ENCODE data around the gene GNB3.

The GNB3 gene

GRCh38 chr12:6852651-6853354, 12.1 kb downstream of the GNB3 start:
- Histone ChIP-seq H3K4me1 (ENCODE audit: low read length) (peaks cover 28% of the 10 kb centered on the region), H2AFZ (ENCODE audit: low read length) (no peak overlapping the region), H3K27me3 (replicated peaks; ENCODE audit: insufficient read depth, low read length) (no peaks in the 10 kb centered on the region), H3K9ac (ENCODE audit: low read length) (peak overlapping the region; percentile 52), H3K36me3 (replicated peaks; ENCODE audit: insufficient read depth, low read length) (peaks cover 6% of the 10 kb centered on the region), H3K79me2 (ENCODE audit: low read length) (peaks cover 60% of the 10 kb centered on the region), H3K4me3 (ENCODE audit: low read length) (peak overlapping the region; percentile 87), H3K4me2 (ENCODE audit: low read depth, low read length) (peak overlapping the region; percentile 89), H3K9me3 (replicated peaks; ENCODE audit: insufficient read depth, low read length) (no peaks in the 10 kb centered on the region), H3K27ac (ENCODE audit: low read length) (peak overlapping the region; percentile 42; the same call in 1 of the 2 replicates), H3K9me2 (replicated peaks; ENCODE audit: insufficient read depth, low read length) (no peaks in the 10 kb centered on the region), H3F3A (ENCODE audit: insufficient read depth, low read length) (peaks cover 10% of the 10 kb centered on the region), H4K20me1 (ENCODE audit: insufficient read depth, low read length) (no peaks in the 10 kb centered on the region)
- DNase-seq, result peak; percentile 63
- TF ChIP-seq EZH2 (optimal IDR thresholded peaks at IDR 0.05; ENCODE audit: low read depth, low read length), result no peak

- H3K9me3 ChIP-seq (replicated peaks; ENCODE audit: insufficient read depth, low read length), result no peaks in the 10 kb centered on the region
- H2AFZ ChIP-seq (ENCODE audit: low read length), result no peak overlapping the region
- peaks cover 60% of the 10 kb centered on the region for H3K79me2 ChIP-seq (ENCODE audit: low read length)
- no peaks in the 10 kb centered on the region for H3K27me3 ChIP-seq (replicated peaks; ENCODE audit: insufficient read depth, low read length)
- H3K9ac ChIP-seq (ENCODE audit: low read length), result peak overlapping the region; percentile 52
- no peak for TF ChIP-seq EZH2 (optimal IDR thresholded peaks at IDR 0.05; ENCODE audit: low read depth, low read length)
- TF ChIP-seq EZH2phosphoT487 (IDR thresholded peaks at IDR 0.05; ENCODE audit: low read length), result no peak
- TF ChIP-seq CTCF (IDR thresholded peaks at IDR 0.05; ENCODE audit: low read length), result no peak
- H3F3A ChIP-seq (ENCODE audit: insufficient read depth, low read length), result peaks cover 10% of the 10 kb centered on the region
- no peak for DNase-seq
- no peaks in the 10 kb centered on the region for H3K9me2 ChIP-seq (replicated peaks; ENCODE audit: insufficient read depth, low read length)
- peak overlapping the region; percentile 87 for H3K4me3 ChIP-seq (ENCODE audit: low read length)
- H3K36me3 ChIP-seq (replicated peaks; ENCODE audit: insufficient read depth, low read length), result peaks cover 12% of the 10 kb centered on the region
- H3K27ac ChIP-seq (ENCODE audit: low read length), result peak overlapping the region; percentile 42; the same call in 1 of the 2 replicates
- peaks cover 28% of the 10 kb centered on the region for H3K4me1 ChIP-seq (ENCODE audit: low read length)
- H4K20me1 ChIP-seq (ENCODE audit: insufficient read depth, low read length), result no peaks in the 10 kb centered on the region
- H3K4me2 ChIP-seq (ENCODE audit: low read depth, low read length), result peak overlapping the region; percentile 89
Measured at GRCh38 chr12:6853626-6854025, 12.9 kb downstream of the GNB3 start.

- no peak for DNase-seq
- no peaks in the 10 kb centered on the region for H3K9me3 ChIP-seq (replicated peaks; ENCODE audit: insufficient read depth, low read length)
- H3F3A ChIP-seq (ENCODE audit: insufficient read depth, low read length), result peaks cover 10% of the 10 kb centered on the region
- H2AFZ ChIP-seq (ENCODE audit: low read length), result no peak overlapping the region
- peaks cover 12% of the 10 kb centered on the region for H3K36me3 ChIP-seq (replicated peaks; ENCODE audit: insufficient read depth, low read length)
- peaks cover 57% of the 10 kb centered on the region for H3K79me2 ChIP-seq (ENCODE audit: low read length)
- no peaks in the 10 kb centered on the region for H3K9me2 ChIP-seq (replicated peaks; ENCODE audit: insufficient read depth, low read length)
- H3K27ac ChIP-seq (ENCODE audit: low read length), result no peak overlapping the region
- TF ChIP-seq EZH2phosphoT487 (IDR thresholded peaks at IDR 0.05; ENCODE audit: low read length) (no peak), EZH2 (optimal IDR thresholded peaks at IDR 0.05; ENCODE audit: low read depth, low read length) (no peak), CTCF (IDR thresholded peaks at IDR 0.05; ENCODE audit: low read length) (no peak)
- no peaks in the 10 kb centered on the region for H4K20me1 ChIP-seq (ENCODE audit: insufficient read depth, low read length)
- peak overlapping the region; percentile 52; the same call in 1 of the 2 replicates for H3K9ac ChIP-seq (ENCODE audit: low read length)
- H3K4me1 ChIP-seq (ENCODE audit: low read length), result peaks cover 27% of the 10 kb centered on the region
- no peak overlapping the region for H3K4me3 ChIP-seq (ENCODE audit: low read length)
- peak overlapping the region; percentile 89; the same call in 1 of the 2 replicates for H3K4me2 ChIP-seq (ENCODE audit: low read depth, low read length)
- no peaks in the 10 kb centered on the region for H3K27me3 ChIP-seq (replicated peaks; ENCODE audit: insufficient read depth, low read length)
Measured at GRCh38 chr12:6854036-6854435, 13.3 kb downstream of the GNB3 start.

- Histone ChIP-seq H3K27me3 (replicated peaks; ENCODE audit: insufficient read depth, low read length) (no peaks in the 10 kb centered on the region), H3K27ac (ENCODE audit: low read length) (no peak overlapping the region), H3K4me1 (ENCODE audit: low read length) (peaks cover 15% of the 10 kb centered on the region), H3K4me3 (ENCODE audit: low read length) (no peak overlapping the region), H3K9me3 (replicated peaks; ENCODE audit: insufficient read depth, low read length) (no peaks in the 10 kb centered on the region), H3K36me3 (replicated peaks; ENCODE audit: insufficient read depth, low read length) (peaks cover 12% of the 10 kb centered on the region), H3K9me2 (replicated peaks; ENCODE audit: insufficient read depth, low read length) (no peaks in the 10 kb centered on the region), H3K79me2 (ENCODE audit: low read length) (peaks cover 44% of the 10 kb centered on the region), H3K9ac (ENCODE audit: low read length) (no peak overlapping the region), H2AFZ (ENCODE audit: low read length) (no peak overlapping the region), H4K20me1 (ENCODE audit: insufficient read depth, low read length) (no peaks in the 10 kb centered on the region), H3F3A (ENCODE audit: insufficient read depth, low read length) (peaks cover 10% of the 10 kb centered on the region), H3K4me2 (ENCODE audit: low read depth, low read length) (no peak overlapping the region)
- no peak for DNase-seq
- TF ChIP-seq EZH2 (optimal IDR thresholded peaks at IDR 0.05; ENCODE audit: low read depth, low read length) (no peak), EZH2phosphoT487 (IDR thresholded peaks at IDR 0.05; ENCODE audit: low read length) (no peak), CTCF (IDR thresholded peaks at IDR 0.05; ENCODE audit: low read length) (no peak)
Measured at GRCh38 chr12:6855322-6855721, 14.6 kb downstream of the GNB3 start.
